DOHH2 (cell line): Measurements from ENCODE around the gene CTCF.

ENCODE experiments used
- CTCF ChIP-seq: fragments of 200-600 bp; sonication (generic); IDR thresholded peaks from one replicate; pipeline ENCODE4 v1.5.1; 2014; ENCODE audit warnings: antibody characterized with exemption, mild to moderate bottlenecking, low read depth, low read length; ENCODE audit not compliant: poor library complexity, severe bottlenecking
- EZH2phosphoT487 ChIP-seq: fragments of 200-600 bp; sonication (generic); IDR thresholded peaks from 2 replicates; pipeline ENCODE4 v1.6.1; 2017; ENCODE audit warnings: borderline replicate concordance, mild to moderate bottlenecking, antibody characterized with exemption, low read length, moderate library complexity, mixed read lengths

DNA sequence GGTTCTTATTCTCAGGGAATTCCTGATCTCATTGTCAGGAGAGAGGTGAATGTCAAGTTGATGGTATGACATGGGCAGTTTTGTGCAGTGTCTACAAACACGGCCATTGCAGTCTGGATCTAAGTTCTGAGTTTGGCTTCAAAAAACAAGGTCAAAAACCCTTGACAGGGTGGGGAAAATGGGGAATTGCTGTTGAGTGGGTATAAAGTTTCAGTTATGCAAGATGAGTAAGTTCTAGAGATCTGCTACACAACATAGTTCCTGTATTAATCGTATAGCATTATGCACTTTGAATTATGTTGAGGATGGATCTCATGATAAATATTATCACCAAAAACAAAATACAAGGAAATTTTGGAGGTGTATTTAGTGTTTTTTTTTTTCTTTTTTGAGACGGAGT is 46.0 kb downstream of the CTCF start:
- TF ChIP-seq EZH2phosphoT487 (no peak), CTCF (no peak)
